LNCaP clone FGC (cell line): ENCODE measurements around the gene ITGB3BP.

Experiments
- DNase-seq: peaks from one replicate; pipeline ENCODE4 v3.0.0-alpha.2; 2011; ENCODE audit warnings: low read depth
- H3K4me3 ChIP-seq: 2 replicates; pipeline ENCODE4 v1.5.1; 2011; ENCODE audit warnings: mild to moderate bottlenecking, low read depth, low read length, control low read depth
- CTCF ChIP-seq: IDR thresholded peaks from 2 replicates; pipeline ENCODE4 v1.5.1; 2012; ENCODE audit warnings: mild to moderate bottlenecking; ENCODE audit not compliant: control insufficient read depth, insufficient read depth; ENCODE audit errors: extremely low read depth

The ITGB3BP gene

GRCh38 chr1:63534406-63534805 lies 11.4 kb upstream of the ITGB3BP start:
- no peak for DNase-seq
- no peak overlapping the region for H3K4me3 ChIP-seq
- TF ChIP-seq CTCF: no peak

GRCh38 chr1:63533931-63534330 lies 10.9 kb upstream of the ITGB3BP start:
- no peak overlapping the region for H3K4me3 ChIP-seq
- no peak for DNase-seq
- TF ChIP-seq CTCF: no peak

- H3K4me3 ChIP-seq: no peak overlapping the region
- TF ChIP-seq CTCF: no peak
- no peak for DNase-seq
Observed at GRCh38 chr1:63532727-63533126, 9.7 kb upstream of the ITGB3BP start.

GRCh38 chr1:63524201-63524600 lies 1.2 kb upstream of the ITGB3BP start:
- peak overlapping the region; percentile 68 for H3K4me3 ChIP-seq
- no peak for DNase-seq
- TF ChIP-seq CTCF: no peak

- peak overlapping the region; percentile 68 for H3K4me3 ChIP-seq
- no peak for DNase-seq
- TF ChIP-seq CTCF: no peak
Observed at GRCh38 chr1:63523738-63524137, 713 bp upstream of the ITGB3BP start.

GRCh38 chr1:63516629-63517028 lies 6.4 kb downstream of the ITGB3BP start:
- no peak for DNase-seq
- no peak for TF ChIP-seq CTCF
- no peak overlapping the region for H3K4me3 ChIP-seq

GRCh38 chr1:63512584-63512983 lies 10.4 kb downstream of the ITGB3BP start:
- TF ChIP-seq CTCF: no peak
- no peak overlapping the region for H3K4me3 ChIP-seq
- DNase-seq: no peak
